ENCODE measurements around the gene MYH11. TPM values are rescaled to one million over a fixed set of nuclear protein-coding genes. Genes with fewer than 3 reads are reported as not detected.
A peak's percentile ranks its signal among the peaks of the same experiment; 100 is the strongest.

Gene MYH11
- total and polyA plus RNA-seq, 10 of the 15 experiments (the other 5 are each of a cell fraction or from before 2014, with no cell fraction given) = 0.01 to 1.9 (median 0.13) TPM; not detected in 1

DNA sequence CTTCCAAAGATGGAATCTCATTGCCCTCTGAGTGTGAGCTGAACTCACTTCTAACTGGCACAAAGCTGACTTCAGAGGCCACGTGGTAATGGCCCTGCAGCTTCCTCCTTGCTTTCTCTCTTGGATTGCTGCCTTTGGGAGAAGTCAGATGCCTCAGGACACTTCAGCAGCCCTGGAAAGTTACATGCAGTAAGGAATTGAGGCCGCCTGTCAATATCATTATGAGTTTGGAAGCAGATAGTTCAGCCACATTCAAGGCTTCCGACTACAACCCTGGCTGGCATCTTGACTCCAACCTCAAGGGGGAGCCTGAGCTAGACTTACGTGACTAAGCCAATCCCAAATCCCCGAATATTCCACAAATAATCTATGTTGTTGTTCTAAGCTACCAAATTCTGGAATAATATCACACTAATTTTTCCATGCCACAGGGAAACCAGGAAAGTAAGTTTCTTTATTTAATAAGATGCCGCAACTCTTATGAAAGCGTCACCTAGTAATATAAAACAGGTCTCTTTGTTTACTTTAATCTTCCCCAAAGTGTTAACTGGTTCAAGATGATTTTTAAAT lies 18.0 kb upstream of the MYH11 start:
- Histone ChIP-seq H4K20me1 (ENCODE audit: control insufficient read depth, insufficient read depth) (no peaks in the 10 kb centered on the region), H3K4me2 (ENCODE audit: control insufficient read depth, insufficient read depth) (no peak overlapping the region), H3K9me3 (replicated peaks; ENCODE audit: control insufficient read depth, insufficient read depth, low read length) (no peaks in the 10 kb centered on the region), H3K9ac (ENCODE audit: control insufficient read depth, insufficient read depth, low read length) (no peak overlapping the region), H3K36me3 (ENCODE audit: control insufficient read depth in 2 of 2, insufficient read depth in 2 of 2, low read length in 1 of 2) (peaks cover 0 to 6% of the 10 kb centered on the region in 2 experiments; a peak in 3 of 4 replicates), H2AFZ (ENCODE audit: control insufficient read depth, low read depth, low read length) (no peak overlapping the region), H3K27me3 (replicated peaks in 1 of 2; ENCODE audit: control insufficient read depth in 2 of 2, insufficient read depth in 2 of 2, low read length in 1 of 2) (no peaks in the 10 kb centered on the region), H3K4me3 (no peak overlapping the region), H3K79me2 (ENCODE audit: control insufficient read depth, insufficient read depth, low read length) (no peaks in the 10 kb centered on the region), H3K4me1 (ENCODE audit: control insufficient read depth, insufficient read depth, low read length) (peaks cover 3% of the 10 kb centered on the region; the same call in 1 of the 2 replicates), H3K27ac (ENCODE audit: control insufficient read depth, insufficient read depth) (no peak overlapping the region)
- in situ Hi-C loops (cut with MboI) = no loop called here
- DNase-seq (ENCODE audit: low read depth, low spot score) (no peak), ATAC-seq (peak; percentile 65), FAIRE-seq (no peak)
- ChIA-PET POLR2A (no interaction called here), SMC1A (ENCODE audit: uncharacterized antibody, unreplicated experiment) (interaction anchor here (0.6 to 4.2 kb wide), 15 partner anchors 13 to 253 kb away, joined by 3 to 32 read pairs (median 4); partner anchors contain the start of gene CEP20), CTCF (interaction anchor here (0.6 to 3.4 kb wide), 32 partner anchors 9 to 312 kb away, joined by 3 to 35 read pairs (median 3); partner anchors contain the start of gene CEP20), RAD21 (ENCODE audit: unreplicated experiment) (interaction anchor here (0.9 to 2.3 kb wide), 9 partner anchors 14 to 192 kb away, joined by 3 to 6 read pairs (median 4); partner anchors contain the start of gene CEP20)
- 82% methylated on average over 7 of the region's 7 CpGs for WGBS (ENCODE audit: insufficient coverage, insufficient replicate concordance, low lambda C conversion rate, missing lambda C conversion rate)
- intact Hi-C loops (cut with micrococcal nuclease; ENCODE audit: unreplicated experiment) = no loop called here
- no TSS peak for BruUV-seq (replicated peaks)
- TF ChIP-seq, protein P1, sequence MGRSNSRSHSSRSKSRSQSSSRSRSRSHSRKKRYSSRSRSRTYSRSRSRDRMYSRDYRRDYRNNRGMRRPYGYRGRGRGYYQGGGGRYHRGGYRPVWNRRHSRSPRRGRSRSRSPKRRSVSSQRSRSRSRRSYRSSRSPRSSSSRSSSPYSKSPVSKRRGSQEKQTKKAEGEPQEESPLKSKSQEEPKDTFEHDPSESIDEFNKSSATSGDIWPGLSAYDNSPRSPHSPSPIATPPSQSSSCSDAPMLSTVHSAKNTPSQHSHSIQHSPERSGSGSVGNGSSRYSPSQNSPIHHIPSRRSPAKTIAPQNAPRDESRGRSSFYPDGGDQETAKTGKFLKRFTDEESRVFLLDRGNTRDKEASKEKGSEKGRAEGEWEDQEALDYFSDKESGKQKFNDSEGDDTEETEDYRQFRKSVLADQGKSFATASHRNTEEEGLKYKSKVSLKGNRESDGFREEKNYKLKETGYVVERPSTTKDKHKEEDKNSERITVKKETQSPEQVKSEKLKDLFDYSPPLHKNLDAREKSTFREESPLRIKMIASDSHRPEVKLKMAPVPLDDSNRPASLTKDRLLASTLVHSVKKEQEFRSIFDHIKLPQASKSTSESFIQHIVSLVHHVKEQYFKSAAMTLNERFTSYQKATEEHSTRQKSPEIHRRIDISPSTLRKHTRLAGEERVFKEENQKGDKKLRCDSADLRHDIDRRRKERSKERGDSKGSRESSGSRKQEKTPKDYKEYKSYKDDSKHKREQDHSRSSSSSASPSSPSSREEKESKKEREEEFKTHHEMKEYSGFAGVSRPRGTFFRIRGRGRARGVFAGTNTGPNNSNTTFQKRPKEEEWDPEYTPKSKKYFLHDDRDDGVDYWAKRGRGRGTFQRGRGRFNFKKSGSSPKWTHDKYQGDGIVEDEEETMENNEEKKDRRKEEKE (IDR thresholded peaks at IDR 0.05) = no peak
- TF ChIP-seq, protein P2, sequence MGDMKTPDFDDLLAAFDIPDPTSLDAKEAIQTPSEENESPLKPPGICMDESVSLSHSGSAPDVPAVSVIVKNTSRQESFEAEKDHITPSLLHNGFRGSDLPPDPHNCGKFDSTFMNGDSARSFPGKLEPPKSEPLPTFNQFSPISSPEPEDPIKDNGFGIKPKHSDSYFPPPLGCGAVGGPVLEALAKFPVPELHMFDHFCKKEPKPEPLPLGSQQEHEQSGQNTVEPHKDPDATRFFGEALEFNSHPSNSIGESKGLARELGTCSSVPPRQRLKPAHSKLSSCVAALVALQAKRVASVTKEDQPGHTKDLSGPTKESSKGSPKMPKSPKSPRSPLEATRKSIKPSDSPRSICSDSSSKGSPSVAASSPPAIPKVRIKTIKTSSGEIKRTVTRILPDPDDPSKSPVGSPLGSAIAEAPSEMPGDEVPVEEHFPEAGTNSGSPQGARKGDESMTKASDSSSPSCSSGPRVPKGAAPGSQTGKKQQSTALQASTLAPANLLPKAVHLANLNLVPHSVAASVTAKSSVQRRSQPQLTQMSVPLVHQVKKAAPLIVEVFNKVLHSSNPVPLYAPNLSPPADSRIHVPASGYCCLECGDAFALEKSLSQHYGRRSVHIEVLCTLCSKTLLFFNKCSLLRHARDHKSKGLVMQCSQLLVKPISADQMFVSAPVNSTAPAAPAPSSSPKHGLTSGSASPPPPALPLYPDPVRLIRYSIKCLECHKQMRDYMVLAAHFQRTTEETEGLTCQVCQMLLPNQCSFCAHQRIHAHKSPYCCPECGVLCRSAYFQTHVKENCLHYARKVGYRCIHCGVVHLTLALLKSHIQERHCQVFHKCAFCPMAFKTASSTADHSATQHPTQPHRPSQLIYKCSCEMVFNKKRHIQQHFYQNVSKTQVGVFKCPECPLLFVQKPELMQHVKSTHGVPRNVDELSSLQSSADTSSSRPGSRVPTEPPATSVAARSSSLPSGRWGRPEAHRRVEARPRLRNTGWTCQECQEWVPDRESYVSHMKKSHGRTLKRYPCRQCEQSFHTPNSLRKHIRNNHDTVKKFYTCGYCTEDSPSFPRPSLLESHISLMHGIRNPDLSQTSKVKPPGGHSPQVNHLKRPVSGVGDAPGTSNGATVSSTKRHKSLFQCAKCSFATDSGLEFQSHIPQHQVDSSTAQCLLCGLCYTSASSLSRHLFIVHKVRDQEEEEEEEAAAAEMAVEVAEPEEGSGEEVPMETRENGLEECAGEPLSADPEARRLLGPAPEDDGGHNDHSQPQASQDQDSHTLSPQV (IDR thresholded peaks at IDR 0.05) = no peak
- TF ChIP-seq MYB (IDR thresholded peaks at IDR 0.05; ENCODE audit: borderline replicate concordance, low read depth, low read length) (no peak), PML (IDR thresholded peaks at IDR 0.05; ENCODE audit: low read length) (no peak), SMAD1 (IDR thresholded peaks at IDR 0.05; ENCODE audit: low read depth, partially characterized antibody) (no peak), FOS (IDR thresholded peaks at IDR 0.05; ENCODE audit: borderline replicate concordance, extremely low read depth, insufficient read length) (no peak), CREM (IDR thresholded peaks at IDR 0.05; ENCODE audit: low read depth) (no peak)
- TF ChIP-seq, protein P3, sequence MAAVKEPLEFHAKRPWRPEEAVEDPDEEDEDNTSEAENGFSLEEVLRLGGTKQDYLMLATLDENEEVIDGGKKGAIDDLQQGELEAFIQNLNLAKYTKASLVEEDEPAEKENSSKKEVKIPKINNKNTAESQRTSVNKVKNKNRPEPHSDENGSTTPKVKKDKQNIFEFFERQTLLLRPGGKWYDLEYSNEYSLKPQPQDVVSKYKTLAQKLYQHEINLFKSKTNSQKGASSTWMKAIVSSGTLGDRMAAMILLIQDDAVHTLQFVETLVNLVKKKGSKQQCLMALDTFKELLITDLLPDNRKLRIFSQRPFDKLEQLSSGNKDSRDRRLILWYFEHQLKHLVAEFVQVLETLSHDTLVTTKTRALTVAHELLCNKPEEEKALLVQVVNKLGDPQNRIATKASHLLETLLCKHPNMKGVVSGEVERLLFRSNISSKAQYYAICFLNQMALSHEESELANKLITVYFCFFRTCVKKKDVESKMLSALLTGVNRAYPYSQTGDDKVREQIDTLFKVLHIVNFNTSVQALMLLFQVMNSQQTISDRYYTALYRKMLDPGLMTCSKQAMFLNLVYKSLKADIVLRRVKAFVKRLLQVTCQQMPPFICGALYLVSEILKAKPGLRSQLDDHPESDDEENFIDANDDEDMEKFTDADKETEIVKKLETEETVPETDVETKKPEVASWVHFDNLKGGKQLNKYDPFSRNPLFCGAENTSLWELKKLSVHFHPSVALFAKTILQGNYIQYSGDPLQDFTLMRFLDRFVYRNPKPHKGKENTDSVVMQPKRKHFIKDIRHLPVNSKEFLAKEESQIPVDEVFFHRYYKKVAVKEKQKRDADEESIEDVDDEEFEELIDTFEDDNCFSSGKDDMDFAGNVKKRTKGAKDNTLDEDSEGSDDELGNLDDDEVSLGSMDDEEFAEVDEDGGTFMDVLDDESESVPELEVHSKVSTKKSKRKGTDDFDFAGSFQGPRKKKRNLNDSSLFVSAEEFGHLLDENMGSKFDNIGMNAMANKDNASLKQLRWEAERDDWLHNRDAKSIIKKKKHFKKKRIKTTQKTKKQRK (IDR thresholded peaks at IDR 0.05; ENCODE audit: low read depth, low read length) = no peak
- TF ChIP-seq, protein P4, sequence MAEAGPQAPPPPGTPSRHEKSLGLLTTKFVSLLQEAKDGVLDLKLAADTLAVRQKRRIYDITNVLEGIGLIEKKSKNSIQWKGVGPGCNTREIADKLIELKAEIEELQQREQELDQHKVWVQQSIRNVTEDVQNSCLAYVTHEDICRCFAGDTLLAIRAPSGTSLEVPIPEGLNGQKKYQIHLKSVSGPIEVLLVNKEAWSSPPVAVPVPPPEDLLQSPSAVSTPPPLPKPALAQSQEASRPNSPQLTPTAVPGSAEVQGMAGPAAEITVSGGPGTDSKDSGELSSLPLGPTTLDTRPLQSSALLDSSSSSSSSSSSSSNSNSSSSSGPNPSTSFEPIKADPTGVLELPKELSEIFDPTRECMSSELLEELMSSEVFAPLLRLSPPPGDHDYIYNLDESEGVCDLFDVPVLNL (IDR thresholded peaks at IDR 0.05; ENCODE audit: low read depth, low read length) = no peak
